Measurements from ENCODE around the gene HOXB8. TPM values are rescaled to one million over a fixed set of nuclear protein-coding genes. Genes with fewer than 3 reads are reported as not detected.
A peak's percentile ranks its signal among the peaks of the same experiment; 100 is the strongest.

The HOXB8 gene
- total RNA-seq, 6 donors from 2014 or later, result 0.23 to 0.27 TPM; not detected in 4

GRCh38 chr17:48571024-48571818, 43.9 kb downstream of the HOXB8 start:
- TF ChIP-seq POLR2A (IDR thresholded peaks at IDR 0.05), result no peak
- no peak for TF ChIP-seq EP300 (IDR thresholded peaks at IDR 0.05)
- TF ChIP-seq POLR2AphosphoS5 (IDR thresholded peaks at IDR 0.05), result no peak
- no peak for TF ChIP-seq CTCF (IDR thresholded peaks at IDR 0.05)
- Histone ChIP-seq H3K4me1 (peaks cover 5 to 15% (median 13%) of the 10 kb centered on the region in 4 donors), H3K27me3 (peaks cover 0 to 24% (median 11%) of the 10 kb centered on the region in 4 donors), H3K36me3 (no peaks in the 10 kb centered on the region), H3K4me3 (peak overlapping the region in 2 of 4 donors; percentile 8 to 21), H3K27ac (peak overlapping the region; percentile 65 to 87 (median 72)), H3K9me3 (no peaks in the 10 kb centered on the region)
- ATAC-seq (ENCODE audit: low FRiP score in 2 of 2) (no peak), DNase-seq (no peak)
- WGBS, 2 donors, result 37 to 38% methylated on average over 26 of the region's 26 CpGs

DNA sequence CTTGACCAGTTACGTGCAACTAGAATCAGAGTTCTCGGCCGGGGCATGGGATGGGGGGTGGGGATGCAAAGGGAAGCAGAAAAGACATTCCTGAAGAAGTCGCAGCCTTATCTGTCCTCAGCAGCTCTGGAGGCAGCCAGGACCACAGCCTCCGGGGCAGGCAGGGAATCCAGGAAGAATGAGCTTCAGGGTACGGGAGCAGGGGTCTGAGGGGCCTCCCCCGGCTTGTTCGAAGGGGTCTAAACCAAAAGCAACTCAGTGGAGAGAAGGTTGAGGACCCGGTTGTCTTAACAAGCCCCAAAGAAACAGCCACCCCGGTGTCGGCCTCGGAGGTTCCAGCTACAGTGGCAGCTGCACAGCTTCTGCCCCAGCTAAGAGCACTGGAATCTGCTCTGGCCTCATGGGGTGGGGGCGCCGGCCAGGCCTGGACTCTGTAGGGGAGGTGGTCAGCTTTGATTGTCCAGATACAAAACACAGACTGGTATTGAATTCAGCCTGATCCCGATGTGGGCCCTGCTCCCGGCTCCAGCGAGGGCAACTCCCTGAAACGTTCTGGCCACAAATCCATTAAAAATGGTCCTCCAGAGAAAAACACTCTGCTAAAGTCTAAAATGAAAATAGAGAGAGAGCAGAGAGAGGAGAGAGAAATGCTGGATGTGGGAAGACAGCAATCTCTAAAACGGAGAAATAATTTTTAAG, 44.6 kb downstream of the HOXB8 start:
- H3K27me3 ChIP-seq, result peaks cover 0 to 17% (median 8%) of the 10 kb centered on the region in 4 donors

DNA sequence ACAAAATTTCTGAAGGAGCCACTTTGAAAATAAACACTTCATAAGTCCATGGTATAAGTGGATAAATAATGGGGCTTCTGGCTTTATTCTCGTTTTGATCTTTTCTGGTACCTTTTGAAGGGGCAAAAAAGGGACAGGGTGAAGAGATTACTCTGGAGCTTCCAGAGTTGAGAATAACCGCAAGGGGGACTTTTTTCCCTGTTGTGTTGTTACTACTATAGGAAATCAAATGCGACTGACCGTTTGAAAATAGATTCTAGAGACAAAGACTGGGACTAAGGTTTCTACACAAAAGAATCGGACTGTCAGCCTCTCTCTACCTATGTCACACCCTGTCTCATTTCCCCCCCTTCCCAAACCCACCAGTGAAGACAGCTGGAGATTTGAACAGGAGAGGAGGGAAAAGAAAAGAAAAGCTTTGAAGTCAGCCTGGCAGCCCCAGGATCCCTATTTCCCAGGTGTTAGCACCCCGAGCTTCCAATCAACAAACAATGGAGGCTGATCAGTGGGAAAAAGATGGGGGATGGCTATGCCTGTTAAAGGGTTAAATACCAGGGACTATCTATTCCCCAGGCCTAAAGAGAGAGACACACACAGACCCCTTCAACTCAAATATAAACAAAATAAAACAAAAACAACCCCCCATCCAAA, 45.3 kb downstream of the HOXB8 start:
- Histone ChIP-seq H3K36me3 (no peaks in the 10 kb centered on the region), H3K4me3 (peak overlapping the region in 2 of 4 donors; percentile 8 to 21), H3K27ac (peak overlapping the region; percentile 65 to 87 (median 72)), H3K4me1 (peaks cover 0 to 10% (median 7%) of the 10 kb centered on the region in 4 donors), H3K9me3 (no peaks in the 10 kb centered on the region), H3K27me3 (peaks cover 0 to 15% (median 7%) of the 10 kb centered on the region in 4 donors)
- ATAC-seq (ENCODE audit: low FRiP score in 2 of 2), result no peak
- WGBS, 2 donors, result 40 to 53% methylated on average over 6 of the region's 6 CpGs
- DNase-seq, result no peak
- no peak for TF ChIP-seq CTCF (IDR thresholded peaks at IDR 0.05)
- no peak for TF ChIP-seq EP300 (IDR thresholded peaks at IDR 0.05)

More for the DNA sequence above, 44.6 kb downstream of the HOXB8 start:
- Histone ChIP-seq H3K4me1 (peaks cover 0 to 10% (median 7%) of the 10 kb centered on the region in 4 donors), H3K27ac (peak overlapping the region; percentile 65 to 87 (median 72)), H3K36me3 (no peaks in the 10 kb centered on the region), H3K9me3 (no peaks in the 10 kb centered on the region), H3K4me3 (peak overlapping the region in 2 of 4 donors; percentile 8 to 21)
- TF ChIP-seq POLR2A (IDR thresholded peaks at IDR 0.05), result no peak
- TF ChIP-seq POLR2AphosphoS5 (IDR thresholded peaks at IDR 0.05), result no peak
- TF ChIP-seq CTCF (IDR thresholded peaks at IDR 0.05), result no peak
- no peak for TF ChIP-seq EP300 (IDR thresholded peaks at IDR 0.05)
- WGBS, 2 donors, result 23 to 31% methylated on average over 16 to 17 of the region's 19 CpGs
- DNase-seq (peak in 1 of 2 donors; percentile 57), ATAC-seq (ENCODE audit: low FRiP score in 2 of 2) (peak in 1 of 2 donors; percentile 40)

DNA sequence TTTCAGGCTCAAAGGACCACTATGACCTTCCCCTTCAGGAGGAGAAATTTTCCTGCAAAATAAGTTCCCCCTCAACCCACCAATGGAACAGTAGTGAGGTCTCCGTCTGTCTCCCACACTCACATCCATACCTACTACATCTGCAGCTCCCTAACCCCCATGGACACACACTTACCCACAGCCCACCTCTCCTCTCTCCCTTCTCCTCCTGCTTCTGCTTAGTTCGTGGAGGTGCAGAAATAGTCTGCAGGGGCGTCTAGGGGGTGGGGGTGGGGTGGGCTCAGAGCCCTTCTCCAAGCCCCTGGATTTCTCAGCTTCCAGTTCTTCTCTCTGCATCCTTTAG, 45.9 kb downstream of the HOXB8 start:
- DNase-seq (no peak), ATAC-seq (ENCODE audit: low FRiP score in 2 of 2) (no peak)
- TF ChIP-seq EP300 (IDR thresholded peaks at IDR 0.05), result no peak
- no peak for TF ChIP-seq CTCF (IDR thresholded peaks at IDR 0.05)
- no peak for TF ChIP-seq POLR2AphosphoS5 (IDR thresholded peaks at IDR 0.05)
- TF ChIP-seq POLR2A (IDR thresholded peaks at IDR 0.05), result no peak
- peaks cover 4 to 14% (median 8%) of the 10 kb centered on the region in 4 donors for H3K4me1 ChIP-seq
- peaks cover 0 to 16% (median 7%) of the 10 kb centered on the region in 4 donors for H3K27me3 ChIP-seq
- peak overlapping the region in 2 of 4 donors; percentile 65 to 87 for H3K27ac ChIP-seq
- WGBS, 2 donors, result 30 to 41% methylated on average over 3 of the region's 3 CpGs
- no peak overlapping the region for H3K4me3 ChIP-seq
- H3K9me3 ChIP-seq, result no peaks in the 10 kb centered on the region
- H3K36me3 ChIP-seq, result no peaks in the 10 kb centered on the region

Measured in upper lobe of left lung (tissue), 6 donors.